ENCODE data around the gene UCP3. TPM values are rescaled to one million over a fixed set of nuclear protein-coding genes. Genes with fewer than 3 reads are reported as not detected.

The UCP3 gene
- total and polyA plus RNA-seq, 10 of the 15 experiments (the other 5 are each of a cell fraction or from before 2014, with no cell fraction given) = 0.02 to 1.9 (median 0.94) TPM

GRCh38 chr11:74009230-74009547 lies 304 bp upstream of the UCP3 start:
- peaks cover 0 to 1% of the 10 kb centered on the region in 2 experiments for H3K36me3 ChIP-seq (ENCODE audit: control insufficient read depth in 2 of 2, insufficient read depth in 2 of 2, low read length in 1 of 2)
- ATAC-seq (no peak), FAIRE-seq (no peak), DNase-seq (ENCODE audit: low read depth, low spot score) (no peak)
- no peak overlapping the region for H2AFZ ChIP-seq (ENCODE audit: control insufficient read depth, low read depth, low read length)
- BruUV-seq (replicated peaks) = no TSS peak
- no peak overlapping the region for H3K4me2 ChIP-seq (ENCODE audit: control insufficient read depth, insufficient read depth)
- H3K79me2 ChIP-seq (ENCODE audit: control insufficient read depth, insufficient read depth, low read length) = no peaks in the 10 kb centered on the region
- ChIA-PET RAD21 (ENCODE audit: unreplicated experiment) (interaction anchor here (1.5 kb wide), 1 partner anchor 11 kb away, joined by 3 read pairs; no protein-coding TSS in a partner anchor), POLR2A (interaction anchor here (0.7 kb wide), 1 partner anchor 9 kb away, joined by 3 read pairs; no protein-coding TSS in a partner anchor), SMC1A (ENCODE audit: uncharacterized antibody, unreplicated experiment) (interaction anchor here (0.9 kb wide), 1 partner anchor 45 kb away, joined by 3 read pairs; no protein-coding TSS in a partner anchor), CTCF (interaction anchor here (0.6 to 0.7 kb wide), 2 partner anchors 11 to 101 kb away, joined by 3 to 4 read pairs; no protein-coding TSS in a partner anchor)
- in situ Hi-C loops (cut with MboI) = no loop called here
- H3K4me3 ChIP-seq = no peak overlapping the region
- TF ChIP-seq ZNF24 (IDR thresholded peaks at IDR 0.05) (no peak), IRF5 (IDR thresholded peaks at IDR 0.05; ENCODE audit: borderline replicate concordance) (no peak), EED (IDR thresholded peaks at IDR 0.05; ENCODE audit: low read depth) (no peak), RCOR1 (conservative IDR thresholded peaks at IDR 0.05; ENCODE audit: low read depth, low read length) (no peak), EGR1 (IDR thresholded peaks at IDR 0.05; ENCODE audit: borderline replicate concordance in 1 of 2, low read depth in 2 of 2, low read length in 2 of 2) (no peak), SKIL (IDR thresholded peaks at IDR 0.05; ENCODE audit: low read depth, poor library complexity, severe bottlenecking) (no peak), EP300 (IDR thresholded peaks at IDR 0.05; ENCODE audit: borderline replicate concordance in 1 of 2, control insufficient read depth in 1 of 2, low read depth in 2 of 2, low read length in 2 of 2) (no peak), WRNIP1 (IDR thresholded peaks at IDR 0.05; ENCODE audit: borderline replicate concordance, low read depth, low read length) (no peak), JUND (IDR thresholded peaks at IDR 0.05; ENCODE audit: low read depth, low read length) (no peak), RAD51 (IDR thresholded peaks at IDR 0.05) (no peak), JUNB (IDR thresholded peaks at IDR 0.05) (no peak), NFYA (IDR thresholded peaks at IDR 0.05; ENCODE audit: borderline replicate concordance, low read depth, low read length) (no peak), PAX8 (IDR thresholded peaks at IDR 0.05) (no peak)
- H4K20me1 ChIP-seq (ENCODE audit: control insufficient read depth, insufficient read depth) = no peaks in the 10 kb centered on the region
- no peaks in the 10 kb centered on the region for H3K9me3 ChIP-seq (replicated peaks; ENCODE audit: control insufficient read depth, insufficient read depth, low read length)
- no peak overlapping the region for H3K27ac ChIP-seq (ENCODE audit: control insufficient read depth, insufficient read depth)
- H3K4me1 ChIP-seq (ENCODE audit: control insufficient read depth, insufficient read depth, low read length) = peaks cover 27% of the 10 kb centered on the region
- WGBS (ENCODE audit: insufficient coverage, insufficient replicate concordance, low lambda C conversion rate, missing lambda C conversion rate) = 81% methylated on average over 3 of the region's 3 CpGs
- no peak overlapping the region for H3K9ac ChIP-seq (ENCODE audit: control insufficient read depth, insufficient read depth, low read length)
- no peaks in the 10 kb centered on the region for H3K27me3 ChIP-seq (replicated peaks in 1 of 2; ENCODE audit: control insufficient read depth in 2 of 2, insufficient read depth in 2 of 2, low read length in 1 of 2)
- intact Hi-C loops (cut with micrococcal nuclease; ENCODE audit: unreplicated experiment) = no loop called here

All from GM12878 (cell line).